Cardiac fibroblast (primary cell): ENCODE data around the gene ZNF486.
"Not testable (repeated sequence)": the region's sequence is repeated elsewhere in the genome, so short reads cannot be mapped to it uniquely, and the experiment has no call there.

Experiments
- DNase-seq, 2 donors: peaks; one replicate each; pipeline versions ENCODE4 v3.0.0 to v3.0.0-alpha.2; 2010; ENCODE audit warnings: low read depth in 2 of 2
- H3K4me3 ChIP-seq, 2 donors: replicated peaks in 1 of 2; 1 replicate in 1 of 2; 2 replicates in 1 of 2; pipeline ENCODE4 v1.5.1; 2011; ENCODE audit warnings: low read depth in 2 of 2, low read length in 2 of 2, mild to moderate bottlenecking in 2 of 2, moderate library complexity in 1 of 2
- TF ChIP-seq, protein P1 (sequence below): IDR thresholded peaks from one replicate; pipeline ENCODE4 v1.5.1; 2011; ENCODE audit warnings: low read depth, mild to moderate bottlenecking, low read length, inconsistent platforms

Gene ZNF486

GRCh38 chr19:20186174-20186573 lies 19.2 kb downstream of the ZNF486 start:
- TF ChIP-seq, protein P1, sequence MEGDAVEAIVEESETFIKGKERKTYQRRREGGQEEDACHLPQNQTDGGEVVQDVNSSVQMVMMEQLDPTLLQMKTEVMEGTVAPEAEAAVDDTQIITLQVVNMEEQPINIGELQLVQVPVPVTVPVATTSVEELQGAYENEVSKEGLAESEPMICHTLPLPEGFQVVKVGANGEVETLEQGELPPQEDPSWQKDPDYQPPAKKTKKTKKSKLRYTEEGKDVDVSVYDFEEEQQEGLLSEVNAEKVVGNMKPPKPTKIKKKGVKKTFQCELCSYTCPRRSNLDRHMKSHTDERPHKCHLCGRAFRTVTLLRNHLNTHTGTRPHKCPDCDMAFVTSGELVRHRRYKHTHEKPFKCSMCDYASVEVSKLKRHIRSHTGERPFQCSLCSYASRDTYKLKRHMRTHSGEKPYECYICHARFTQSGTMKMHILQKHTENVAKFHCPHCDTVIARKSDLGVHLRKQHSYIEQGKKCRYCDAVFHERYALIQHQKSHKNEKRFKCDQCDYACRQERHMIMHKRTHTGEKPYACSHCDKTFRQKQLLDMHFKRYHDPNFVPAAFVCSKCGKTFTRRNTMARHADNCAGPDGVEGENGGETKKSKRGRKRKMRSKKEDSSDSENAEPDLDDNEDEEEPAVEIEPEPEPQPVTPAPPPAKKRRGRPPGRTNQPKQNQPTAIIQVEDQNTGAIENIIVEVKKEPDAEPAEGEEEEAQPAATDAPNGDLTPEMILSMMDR: no peak
- DNase-seq: peak in 1 of 2 donors; percentile 8
- no peak overlapping the region for H3K4me3 ChIP-seq

GRCh38 chr19:20197747-20198146 lies 30.7 kb downstream of the ZNF486 start:
- DNase-seq: no peak
- TF ChIP-seq, protein P1: no peak
- H3K4me3 ChIP-seq: no peak overlapping the region

DNA sequence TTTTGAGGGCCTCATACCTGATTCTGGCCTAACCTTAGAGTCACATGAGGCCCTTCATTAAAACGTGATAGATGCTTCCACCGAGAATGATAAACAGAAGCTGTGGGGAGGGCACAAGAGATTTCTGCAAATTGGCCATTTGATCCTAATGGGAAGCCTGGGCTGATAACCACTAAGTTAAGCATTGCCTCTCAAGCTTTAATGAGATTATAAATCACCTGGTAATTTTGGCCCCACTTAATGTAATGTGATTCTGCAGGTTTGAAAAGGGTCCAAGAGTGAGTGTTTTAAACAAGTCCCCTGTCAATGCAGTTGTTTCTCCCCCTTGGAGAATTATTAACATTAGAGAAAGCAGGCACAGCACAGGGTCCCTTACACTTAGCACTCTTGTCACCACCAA lies 42.0 kb downstream of the ZNF486 start:
- DNase-seq: no peak
- no peak overlapping the region for H3K4me3 ChIP-seq
- TF ChIP-seq, protein P1: no peak

- H3K4me3 ChIP-seq, DNase-seq: not testable (repeated sequence)
These were observed 47.4 kb downstream of the ZNF486 start for GRCh38 chr19:20214366-20214765.

DNA sequence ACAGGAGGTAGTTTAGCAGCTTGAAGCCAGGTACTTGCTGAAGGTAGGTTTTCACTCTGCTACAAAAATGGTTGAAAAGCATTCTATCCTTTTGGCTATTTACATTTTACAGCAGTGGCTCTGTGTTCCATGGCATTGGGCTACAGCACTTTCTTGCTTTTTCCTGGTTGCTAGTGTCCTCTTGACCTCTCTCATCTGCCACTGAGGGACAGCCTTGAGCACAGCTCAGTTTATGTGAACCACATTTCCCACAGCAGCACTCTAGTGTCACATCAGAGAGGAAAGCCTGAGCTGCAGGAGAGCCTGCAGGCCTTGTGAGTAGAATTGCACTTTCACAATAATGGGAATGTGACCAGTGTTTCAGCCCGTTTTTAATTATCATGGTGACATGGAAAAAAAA lies 54.6 kb downstream of the ZNF486 start:
- DNase-seq, H3K4me3 ChIP-seq: not testable (repeated sequence)

DNA sequence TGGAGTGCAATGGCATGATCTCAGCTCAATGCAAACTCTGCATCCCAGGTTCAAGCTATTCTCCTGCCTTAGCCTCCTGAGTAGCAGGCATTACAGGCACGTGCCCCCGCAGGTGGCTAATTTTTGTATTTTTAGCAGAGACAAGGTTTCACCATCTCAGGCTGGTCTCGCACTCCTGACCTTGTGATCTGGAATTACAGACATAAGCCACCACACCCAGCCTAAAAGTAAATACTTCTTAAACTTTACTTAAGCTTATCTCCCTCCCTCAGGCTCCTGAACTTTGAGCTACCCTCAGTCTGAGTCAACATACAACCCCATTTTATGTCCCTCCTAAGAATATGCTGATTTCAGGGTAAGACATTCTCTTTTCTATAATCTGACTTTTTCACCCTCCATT lies 66.1 kb downstream of the ZNF486 start:
- no peak overlapping the region for H3K4me3 ChIP-seq
- DNase-seq: no peak
- TF ChIP-seq, protein P1: no peak

DNA sequence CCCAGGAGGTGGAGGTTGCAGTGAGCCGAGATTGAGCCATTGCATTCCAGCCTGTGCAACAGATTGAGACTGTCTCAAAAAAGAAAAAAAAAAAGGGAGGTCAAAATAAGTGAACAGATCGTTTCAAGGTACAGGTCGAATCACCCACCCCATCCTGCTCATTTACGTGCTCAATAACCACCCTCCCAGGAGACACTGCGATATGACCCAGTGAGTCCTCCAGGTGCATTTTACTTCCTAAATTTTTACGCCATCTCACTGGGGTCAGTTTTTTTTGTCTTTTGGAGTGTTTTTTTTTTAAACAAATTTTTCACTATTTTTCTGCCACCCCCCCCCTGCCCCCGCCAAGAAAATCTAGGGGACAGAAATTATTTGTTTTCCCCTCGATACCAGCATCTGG lies 68.1 kb downstream of the ZNF486 start:
- TF ChIP-seq, protein P1: no peak
- no peak overlapping the region for H3K4me3 ChIP-seq
- no peak for DNase-seq

DNA sequence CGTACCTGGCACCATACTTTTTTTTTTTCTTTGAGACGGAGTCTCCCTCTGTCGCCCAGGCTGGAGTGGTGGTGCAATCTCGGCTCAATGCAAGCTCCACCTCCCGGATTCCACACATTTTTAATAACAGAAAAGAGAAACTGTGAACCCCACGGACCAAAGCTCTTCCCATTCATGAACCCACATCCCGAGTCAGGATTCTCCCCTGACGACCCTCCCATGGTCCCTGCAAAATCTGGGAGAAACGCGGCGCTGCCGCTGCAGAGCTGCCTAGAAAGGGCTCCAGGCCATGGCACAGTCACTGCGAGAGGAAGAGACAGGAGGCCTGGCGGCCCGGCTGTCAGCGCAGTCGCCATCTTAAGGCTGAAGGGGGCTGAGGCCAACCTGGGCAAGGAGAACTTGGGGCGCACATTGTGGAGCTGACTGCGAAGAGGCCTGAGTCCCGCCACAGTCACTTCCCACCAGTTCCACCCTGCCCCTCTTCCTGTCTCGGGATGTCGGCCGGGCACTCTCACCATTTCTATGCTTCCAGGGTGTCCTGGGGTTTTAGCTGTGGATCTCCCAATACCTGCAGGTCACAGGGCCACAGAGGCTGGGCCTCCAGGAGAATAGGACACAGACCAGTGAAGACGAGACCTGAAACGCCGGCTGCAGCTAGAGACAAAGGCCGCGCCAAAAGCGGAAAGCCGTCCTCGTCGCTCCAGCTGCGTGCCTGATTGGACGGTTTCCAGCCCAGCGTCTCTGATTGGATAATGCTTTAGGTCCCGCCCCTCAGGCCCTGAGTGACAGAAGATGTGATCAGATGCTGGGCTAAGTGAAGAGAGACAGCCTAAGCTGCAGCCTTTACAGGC lies 71.0 kb downstream of the ZNF486 start:
- peak overlapping the region; percentile 70 to 83 for H3K4me3 ChIP-seq
- peak; percentile 89 to 94 for DNase-seq
- TF ChIP-seq, protein P1: no peak
